Measurements from ENCODE around the gene C6orf52.

DNA sequence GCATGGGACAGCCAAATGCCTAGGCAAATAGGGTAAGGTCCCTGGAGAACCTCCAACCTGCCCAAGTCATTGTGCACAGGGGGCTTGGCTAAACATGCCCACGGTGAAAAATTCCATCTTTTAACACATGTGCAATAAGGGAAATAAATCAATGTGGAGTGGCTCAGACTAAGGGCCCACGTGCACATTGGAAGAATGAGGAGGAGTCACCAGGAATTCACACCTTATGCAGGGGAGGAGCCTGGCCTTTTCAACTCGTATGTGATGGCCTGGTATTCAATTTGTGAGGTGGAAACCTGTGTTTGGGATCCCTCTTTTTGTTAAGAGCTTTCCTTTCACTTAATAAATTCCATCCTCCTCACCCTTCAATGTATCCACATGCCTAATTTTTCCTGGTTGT lies 12.6 kb downstream of the C6orf52 start:
- TF ChIP-seq CTCF (IDR thresholded peaks at IDR 0.05; ENCODE audit: insufficient read depth, low read depth, low read length): no peak
- TF ChIP-seq EZH2 (IDR thresholded peaks at IDR 0.05; ENCODE audit: insufficient read depth, low read length): no peak
